GM19239 (cell line): Measurements from ENCODE around the gene ACTN2.
A peak's percentile ranks its signal among the peaks of the same experiment; 100 is the strongest.

Experiments used
- DNase-seq: peaks from one replicate; pipeline ENCODE4 v3.0.0; 2011; ENCODE audit warnings: low spot score; ENCODE audit not compliant: insufficient read length
- FAIRE-seq: peaks from 2 replicates; lab custom pipeline; 2011; peaks lifted over from hg19 to GRCh38; lab: Jason Lieb, UNC

ACTN2 gene

DNA sequence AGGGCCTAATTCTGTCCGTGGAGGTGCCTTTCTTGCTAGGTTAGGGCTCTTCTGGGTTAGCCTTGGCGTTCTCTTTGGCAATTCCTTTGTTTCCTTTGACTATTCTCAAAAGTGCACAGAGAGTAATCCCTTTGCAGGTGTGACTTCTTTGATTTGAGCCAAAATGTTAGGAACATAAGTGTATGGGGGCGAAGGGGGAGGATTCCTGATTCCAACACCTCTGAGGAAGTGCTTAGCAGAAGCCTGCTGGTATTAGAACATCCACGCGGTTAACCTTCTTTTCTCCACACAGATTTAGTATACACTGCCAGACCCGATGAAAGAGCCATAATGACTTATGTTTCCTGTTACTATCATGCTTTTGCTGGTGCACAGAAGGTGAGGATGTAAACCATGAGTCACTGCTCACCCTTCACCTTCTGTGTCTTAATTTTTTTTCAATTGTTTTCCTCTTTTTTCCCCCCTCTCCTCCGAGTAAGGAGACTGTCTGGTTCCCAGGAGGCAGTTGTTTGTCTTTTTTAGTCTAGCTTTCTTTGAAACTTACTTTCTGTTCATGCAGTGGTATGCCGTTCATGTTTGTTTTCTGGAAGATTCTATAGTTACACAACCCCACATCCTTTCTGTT is 48.0 kb downstream of the ACTN2 start:
- no peak for FAIRE-seq

DNA sequence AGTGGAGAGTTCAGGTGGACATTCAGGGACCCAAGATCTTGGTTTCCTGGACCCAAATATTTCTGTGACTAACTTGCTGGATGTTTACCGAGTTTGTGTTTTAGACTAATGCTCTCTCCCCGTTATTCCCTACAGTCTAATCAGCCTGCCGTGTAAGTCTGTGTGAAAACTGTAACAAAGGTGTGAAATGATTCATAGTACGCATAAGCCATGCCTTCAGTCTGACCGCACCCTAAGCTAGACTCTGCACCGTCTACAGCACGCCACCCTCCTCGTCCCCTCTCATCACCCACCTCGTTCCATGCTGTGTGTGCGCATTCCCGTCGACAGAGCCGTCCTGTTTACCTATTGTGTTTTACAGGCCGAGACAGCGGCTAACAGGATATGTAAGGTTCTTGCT is 50.5 kb downstream of the ACTN2 start:
- FAIRE-seq (no peak), DNase-seq (no peak)

More for the DNA sequence above, 48.0 kb downstream of the ACTN2 start:
- DNase-seq, result no peak

DNA sequence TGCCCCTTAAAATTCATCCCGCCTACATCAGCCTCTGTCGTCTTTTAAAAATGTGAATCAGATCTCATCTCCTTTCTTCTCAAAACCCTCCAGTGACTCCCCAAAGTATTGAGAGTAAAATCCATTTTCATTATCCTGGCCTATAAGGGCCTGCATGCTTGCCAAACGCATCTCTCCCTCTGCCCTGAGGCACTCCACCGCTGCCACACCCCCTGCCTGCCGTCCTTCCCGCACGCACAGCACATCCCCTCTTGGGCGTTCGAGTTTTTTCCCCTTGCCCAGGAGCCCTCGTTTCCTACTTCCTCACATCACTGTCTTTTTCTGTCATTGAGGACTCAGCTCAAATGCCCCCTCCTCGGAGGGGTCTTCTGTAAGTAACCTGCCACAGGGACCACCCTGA is 55.5 kb downstream of the ACTN2 start:
- DNase-seq (no peak), FAIRE-seq (no peak)

DNA sequence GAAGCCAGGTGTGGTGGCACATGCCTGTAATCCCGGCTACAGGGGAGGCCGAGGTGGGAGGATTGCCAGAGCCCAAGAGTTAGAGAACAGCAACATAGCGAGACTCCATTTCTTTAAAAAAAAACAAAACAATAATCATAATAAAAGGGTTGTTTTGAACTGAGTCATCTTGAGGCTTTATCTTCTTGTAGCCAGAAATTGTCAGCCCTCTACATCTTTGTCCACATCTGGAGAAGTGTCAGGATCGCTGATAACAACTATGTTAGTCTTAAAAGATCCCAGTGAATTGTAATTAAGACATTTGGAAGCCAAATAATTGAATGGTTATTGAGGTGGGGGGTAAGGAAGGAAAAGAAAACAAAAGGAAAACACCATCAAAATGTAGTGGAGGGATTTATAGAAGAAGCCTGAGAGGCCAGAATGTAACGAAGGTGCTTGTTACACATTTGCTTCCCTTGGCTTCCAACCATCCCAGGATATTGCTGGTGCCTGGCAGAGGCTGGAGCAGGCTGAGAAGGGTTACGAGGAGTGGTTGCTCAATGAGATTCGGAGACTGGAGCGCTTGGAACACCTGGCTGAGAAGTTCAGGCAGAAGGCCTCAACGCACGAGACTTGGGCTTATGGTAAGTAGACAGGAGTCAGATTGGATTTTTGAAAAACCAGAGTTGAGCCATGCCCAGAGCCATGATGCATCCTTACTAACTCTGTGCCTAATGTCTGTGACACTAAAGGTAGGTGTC is 56.3 kb downstream of the ACTN2 start:
- FAIRE-seq (no peak), DNase-seq (no peak)

DNA sequence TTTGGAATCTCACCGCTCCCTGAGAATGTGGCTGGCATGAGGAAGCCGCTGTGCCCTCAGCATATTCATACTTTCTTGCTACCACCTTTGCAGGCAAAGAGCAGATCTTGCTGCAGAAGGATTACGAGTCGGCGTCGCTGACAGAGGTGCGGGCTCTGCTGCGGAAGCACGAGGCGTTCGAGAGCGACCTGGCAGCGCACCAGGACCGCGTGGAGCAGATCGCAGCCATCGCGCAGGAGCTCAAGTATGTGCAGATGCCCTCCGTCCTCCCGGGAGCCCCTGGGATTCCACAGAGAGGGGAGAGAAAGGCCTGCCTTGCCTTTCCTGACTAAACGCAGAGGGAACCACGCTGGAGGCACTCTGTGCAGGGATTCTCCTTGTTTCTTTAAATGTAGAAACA is 58.2 kb downstream of the ACTN2 start:
- FAIRE-seq (no peak), DNase-seq (no peak)

DNA sequence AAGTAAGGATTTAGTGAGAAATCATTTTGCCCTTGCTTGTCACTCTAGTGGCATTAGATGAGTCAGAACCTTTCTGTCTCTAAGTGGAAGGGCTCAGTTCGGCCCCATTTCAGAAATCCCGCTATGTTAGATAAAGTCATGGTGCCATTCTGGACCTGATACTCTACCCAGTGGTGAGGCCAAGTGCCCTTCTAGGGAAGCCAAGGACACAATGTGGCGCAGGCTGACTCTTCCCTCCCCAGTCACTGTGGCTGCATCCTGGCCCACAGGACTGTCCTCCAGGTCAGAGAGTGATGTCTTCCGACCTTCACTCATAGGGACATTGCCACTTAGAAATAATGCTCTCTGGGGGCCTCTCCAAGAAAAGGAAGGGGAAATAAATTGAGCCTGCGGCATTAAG is 60.5 kb downstream of the ACTN2 start:
- FAIRE-seq (no peak), DNase-seq (no peak)

DNA sequence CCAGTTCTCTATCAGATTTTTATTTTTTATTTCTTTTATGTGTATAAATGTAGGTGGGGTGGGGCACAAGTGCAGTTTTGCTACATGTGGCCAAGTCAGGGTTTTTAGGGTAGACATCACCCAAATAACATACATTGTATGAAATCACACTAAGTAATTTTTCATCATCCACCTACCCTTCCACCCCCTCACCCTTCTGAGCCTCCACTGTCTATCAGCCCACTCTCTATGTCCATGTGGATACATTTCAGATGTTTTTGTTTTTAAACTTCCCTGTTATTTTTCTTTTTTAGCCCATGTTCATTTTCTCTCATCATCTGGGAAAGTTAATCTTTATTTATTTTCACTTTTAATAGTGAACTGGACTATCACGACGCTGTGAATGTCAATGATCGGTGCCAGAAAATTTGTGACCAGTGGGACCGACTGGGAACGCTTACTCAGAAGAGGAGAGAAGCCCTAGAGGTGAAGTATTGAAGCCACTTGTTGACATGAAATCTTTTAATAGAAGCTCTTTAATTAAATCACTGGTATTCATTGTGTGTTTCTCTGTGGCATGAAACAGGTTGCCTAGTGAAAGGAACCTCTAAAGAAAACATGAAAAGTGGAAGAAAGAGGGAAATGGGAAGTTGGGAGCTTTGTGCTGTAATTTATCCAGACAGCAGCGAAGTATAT is 61.1 kb downstream of the ACTN2 start:
- FAIRE-seq (no peak), DNase-seq (no peak)

DNA sequence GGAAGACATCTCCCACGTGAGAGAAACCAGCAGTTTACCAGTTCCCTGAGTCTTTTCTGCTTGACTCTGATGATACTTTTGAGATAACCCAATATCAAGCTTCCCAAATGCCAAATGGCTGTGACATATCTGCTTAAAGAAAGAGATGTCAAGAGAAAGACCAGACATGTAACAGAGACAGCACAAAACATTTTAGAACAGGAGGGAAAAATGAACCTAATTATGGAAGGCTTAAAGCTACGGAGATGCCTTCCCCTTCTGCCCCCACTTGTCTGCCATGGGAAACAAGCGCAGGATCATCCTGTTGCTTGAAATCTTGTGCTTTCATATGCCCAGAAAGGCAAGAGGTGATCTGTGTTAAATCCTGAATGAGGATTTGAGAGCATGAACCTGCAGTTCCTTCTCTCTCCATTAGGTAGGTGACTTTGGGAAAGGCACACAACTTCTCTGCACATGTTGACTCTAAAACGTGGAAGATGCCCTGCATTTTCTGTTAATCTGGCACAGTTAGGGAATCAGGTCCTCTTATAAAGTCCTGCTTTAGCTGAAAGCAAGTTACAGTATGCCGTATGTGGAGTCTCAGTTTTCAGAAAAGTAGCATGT is 62.1 kb downstream of the ACTN2 start:
- no peak for FAIRE-seq
- no peak for DNase-seq

DNA sequence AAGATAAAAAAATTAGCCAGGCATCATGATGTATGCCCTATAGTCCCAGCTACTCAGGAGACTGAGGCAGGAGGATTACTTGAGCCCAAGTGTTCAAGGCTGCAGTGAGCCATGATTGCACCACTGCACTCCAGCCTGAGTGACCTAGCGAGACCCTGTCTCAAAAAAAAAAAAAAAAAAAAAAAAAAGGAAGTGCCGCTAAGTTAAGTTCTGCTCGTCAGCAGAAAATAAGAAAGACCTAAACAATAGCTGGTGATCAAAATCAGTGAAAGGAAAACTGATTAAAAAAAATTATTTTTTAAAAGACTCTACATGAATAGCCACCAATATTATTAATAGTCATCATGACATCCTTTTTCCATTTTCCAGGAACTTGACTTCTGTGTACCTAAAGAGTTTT is 64.6 kb downstream of the ACTN2 start:
- no peak for DNase-seq
- FAIRE-seq, result no peak

DNA sequence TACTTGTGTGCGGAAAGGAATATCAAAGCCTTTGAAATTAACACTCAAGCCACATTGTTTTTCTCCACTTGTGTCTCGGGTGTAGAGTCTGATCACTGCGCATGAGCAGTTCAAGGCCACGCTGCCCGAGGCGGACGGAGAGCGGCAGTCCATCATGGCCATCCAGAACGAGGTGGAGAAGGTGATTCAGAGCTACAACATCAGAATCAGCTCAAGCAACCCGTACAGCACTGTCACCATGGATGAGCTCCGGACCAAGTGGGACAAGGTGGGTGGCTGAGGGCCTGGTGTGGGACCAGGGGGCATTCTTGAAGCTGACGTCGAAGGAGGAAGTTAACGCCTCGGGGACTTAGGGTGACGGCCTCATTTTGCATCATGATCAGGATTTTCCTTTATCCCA is 65.1 kb downstream of the ACTN2 start:
- no peak for DNase-seq
- FAIRE-seq, result no peak

DNA sequence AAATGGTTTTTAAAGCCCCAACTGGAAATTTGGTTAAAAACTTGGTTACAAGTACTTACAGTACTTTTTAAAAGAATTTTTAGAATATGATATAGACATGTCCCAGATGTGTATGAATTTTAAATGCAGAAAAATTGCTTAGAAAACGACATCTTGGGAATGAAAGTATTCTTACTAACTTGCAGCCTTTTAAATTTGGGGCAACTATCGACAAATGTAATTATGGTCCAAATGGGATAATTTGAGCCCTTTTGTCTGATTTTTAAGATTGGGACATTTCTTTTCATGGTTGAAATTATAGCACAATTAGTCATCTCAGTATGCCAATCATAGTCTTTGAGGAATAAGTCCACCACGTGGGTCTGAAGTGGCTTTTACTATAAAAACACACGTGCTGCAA is 65.6 kb downstream of the ACTN2 start:
- DNase-seq (no peak), FAIRE-seq (no peak)

DNA sequence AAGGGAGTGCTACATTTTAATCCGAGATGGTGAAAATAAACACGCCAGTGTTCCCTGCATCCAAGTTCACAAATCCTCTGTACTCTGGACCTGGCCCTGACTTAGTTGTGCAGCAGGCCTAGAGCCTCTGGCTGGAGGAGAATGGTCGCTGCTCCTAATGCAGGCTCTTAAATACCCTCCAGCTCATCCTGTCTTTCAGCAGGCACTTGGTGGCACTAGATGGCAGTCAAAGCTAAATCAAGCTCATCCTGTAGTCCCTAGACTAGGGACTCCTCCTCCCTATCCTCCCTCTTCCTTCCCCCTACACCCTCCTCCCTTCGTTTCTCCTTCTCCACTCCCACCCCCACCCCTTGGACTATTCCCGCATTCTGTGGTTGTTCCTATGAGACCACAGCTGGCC is 67.2 kb downstream of the ACTN2 start:
- DNase-seq (no peak), FAIRE-seq (no peak)

DNA sequence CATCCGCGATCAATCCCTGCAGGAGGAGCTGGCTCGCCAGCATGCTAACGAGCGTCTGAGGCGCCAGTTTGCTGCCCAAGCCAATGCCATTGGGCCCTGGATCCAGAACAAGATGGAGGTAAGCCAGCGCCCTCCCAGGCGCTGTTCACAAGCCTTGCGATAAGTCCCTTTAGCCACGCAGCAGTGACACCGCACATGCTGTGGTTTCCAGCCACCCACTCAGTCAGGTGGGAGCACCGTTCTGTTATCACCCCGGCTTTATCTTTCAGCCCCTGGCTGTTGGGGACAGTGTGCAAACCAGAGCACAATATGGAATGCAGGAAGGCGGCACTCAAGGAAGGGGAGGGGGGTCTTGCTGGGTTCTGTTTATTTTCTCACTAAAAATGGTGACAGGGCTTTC is 67.7 kb downstream of the ACTN2 start:
- DNase-seq, result no peak
- no peak for FAIRE-seq

DNA sequence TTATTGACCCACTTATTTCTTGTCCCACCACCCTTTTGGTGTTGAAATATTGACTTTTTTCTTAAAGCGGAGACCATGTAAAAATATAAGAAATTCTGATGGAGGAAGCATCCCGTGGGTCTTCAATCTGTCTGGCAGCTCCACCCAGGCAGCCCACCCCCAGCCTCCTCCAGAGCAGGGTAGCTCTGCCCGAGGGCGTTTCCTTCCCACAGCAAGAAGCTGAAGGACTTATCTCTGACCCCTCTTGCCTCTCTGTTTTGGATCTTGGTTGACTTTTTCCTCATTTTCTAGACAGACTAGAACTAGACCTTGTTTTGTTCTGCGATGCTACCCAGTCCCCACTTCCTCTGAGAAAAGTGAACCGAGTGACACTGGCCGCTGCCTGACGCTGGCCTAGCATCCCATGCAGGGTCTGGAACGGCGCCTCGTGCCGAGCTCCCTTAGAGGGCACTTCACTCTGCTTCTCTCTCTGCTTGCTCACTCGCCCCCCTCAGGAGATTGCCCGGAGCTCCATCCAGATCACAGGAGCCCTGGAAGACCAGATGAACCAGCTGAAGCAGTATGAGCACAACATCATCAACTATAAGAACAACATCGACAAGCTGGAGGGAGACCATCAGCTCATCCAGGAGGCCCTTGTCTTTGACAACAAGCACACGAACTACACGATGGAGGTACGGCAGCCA is 68.4 kb downstream of the ACTN2 start:
- FAIRE-seq (no peak), DNase-seq (no peak)

DNA sequence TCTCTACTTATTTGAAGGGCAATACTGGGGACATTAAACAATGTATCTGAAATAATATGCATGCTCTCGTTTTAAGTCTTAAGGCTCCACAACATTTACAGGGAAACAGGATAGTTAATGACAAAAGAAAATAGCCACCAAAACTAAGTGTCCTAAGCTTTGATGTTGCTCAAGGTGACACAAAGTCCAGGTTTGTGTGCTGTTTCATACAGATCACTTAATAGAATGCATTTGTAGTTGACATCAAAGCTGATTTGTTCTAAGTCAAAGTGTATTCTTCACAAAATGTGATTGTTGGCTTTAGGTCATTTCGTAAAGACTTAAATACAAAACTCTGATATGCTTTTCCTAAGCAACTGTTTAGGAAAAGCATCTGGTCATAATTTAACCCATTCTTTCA is 71.3 kb downstream of the ACTN2 start:
- FAIRE-seq, result no peak
- no peak for DNase-seq

DNA sequence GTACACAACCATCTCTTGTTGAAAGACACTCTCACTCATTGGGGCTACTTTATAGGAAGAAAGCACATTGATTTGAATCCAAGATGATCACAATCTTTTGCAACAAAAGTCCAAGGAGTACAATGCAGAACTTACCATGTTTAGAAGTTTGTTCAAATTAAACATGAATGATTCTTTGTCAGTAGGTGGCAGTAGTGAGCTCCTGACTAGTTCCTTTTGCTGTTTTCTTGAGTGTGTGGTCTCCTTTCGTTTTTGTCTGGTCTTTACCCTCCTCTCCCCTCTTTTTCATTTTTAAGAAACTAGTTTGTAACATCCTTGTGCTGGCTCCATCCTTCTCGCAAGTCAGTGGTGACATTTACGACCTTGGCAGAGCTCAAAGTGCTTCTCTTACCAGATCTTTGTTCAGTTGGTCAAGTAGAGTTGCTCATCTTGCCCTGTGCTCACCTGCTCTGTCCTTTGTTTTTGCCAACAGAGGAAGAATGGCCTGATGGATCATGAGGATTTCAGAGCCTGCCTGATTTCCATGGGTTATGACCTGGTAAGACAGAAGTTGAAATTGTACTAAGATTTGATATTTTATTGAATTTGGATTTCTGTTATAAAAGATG is 73.1 kb downstream of the ACTN2 start:
- FAIRE-seq, result peak; percentile 77
- peak; percentile 26 for DNase-seq

DNA sequence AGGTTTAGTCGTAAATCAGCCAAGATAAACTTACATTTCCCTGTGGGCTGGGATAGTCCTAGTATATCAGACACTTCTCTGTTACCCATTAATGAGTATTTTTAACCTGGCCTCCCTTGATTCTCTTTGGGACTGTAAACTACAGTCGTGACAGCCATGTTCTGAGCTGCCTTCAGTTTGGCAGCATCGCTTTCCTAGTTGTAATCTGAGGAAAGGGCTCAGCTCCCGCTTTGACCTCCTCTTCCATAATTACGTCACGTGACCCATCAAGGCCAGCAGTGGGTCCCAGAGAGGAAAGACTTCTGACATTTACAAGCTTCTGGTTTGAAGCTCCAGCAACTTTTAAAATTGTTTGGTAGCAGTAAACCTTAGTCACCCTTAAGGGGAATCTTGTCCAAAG is 74.2 kb downstream of the ACTN2 start:
- FAIRE-seq, result no peak
- no peak for DNase-seq

DNA sequence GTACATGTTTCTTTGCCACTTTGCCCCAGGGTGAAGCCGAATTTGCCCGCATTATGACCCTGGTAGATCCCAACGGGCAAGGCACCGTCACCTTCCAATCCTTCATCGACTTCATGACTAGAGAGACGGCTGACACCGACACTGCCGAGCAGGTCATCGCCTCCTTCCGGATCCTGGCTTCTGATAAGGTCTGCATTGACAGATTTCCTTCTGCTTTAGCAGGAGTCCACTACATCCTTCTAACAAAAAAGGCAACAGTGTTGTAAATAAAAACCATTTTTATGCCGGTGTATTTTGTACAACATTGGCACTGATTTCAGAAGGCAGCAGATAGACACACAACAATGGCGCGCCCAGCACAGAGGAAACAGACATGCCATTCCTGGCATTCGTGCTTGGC is 74.7 kb downstream of the ACTN2 start:
- FAIRE-seq (no peak), DNase-seq (no peak)

DNA sequence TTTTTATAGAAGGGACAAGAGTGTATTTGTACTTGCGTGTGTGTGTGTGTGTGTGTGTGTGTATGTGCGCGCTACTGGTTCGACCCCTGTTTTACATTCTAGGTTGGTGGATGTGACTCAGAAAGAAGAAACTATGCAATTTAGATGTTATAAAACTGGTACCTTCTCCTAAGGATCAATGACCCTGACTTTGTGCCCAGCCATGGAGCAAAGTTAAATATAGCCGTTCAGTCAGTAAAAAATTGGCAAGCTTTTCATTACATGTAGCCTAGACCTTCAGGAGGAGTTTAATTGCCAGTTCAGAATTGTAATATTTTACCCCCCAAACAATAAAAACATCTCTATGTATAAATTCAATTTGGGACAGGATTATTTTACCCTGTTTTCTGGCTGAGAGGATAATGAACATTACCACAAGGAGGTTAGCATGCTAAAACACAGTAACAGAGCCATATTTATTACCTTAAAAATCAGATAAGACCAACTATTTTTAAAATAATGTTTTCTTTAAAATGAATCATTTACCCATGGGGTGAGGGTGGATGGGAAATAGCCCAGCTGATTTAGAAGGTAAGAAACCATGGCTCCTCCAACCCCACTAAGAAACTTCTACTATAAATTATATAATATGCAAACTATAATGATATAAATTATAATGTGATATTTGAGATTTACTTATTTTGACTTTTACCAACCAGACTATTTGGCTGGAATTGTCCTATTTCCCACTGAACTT is 75.3 kb downstream of the ACTN2 start:
- DNase-seq, result no peak
- no peak for FAIRE-seq

DNA sequence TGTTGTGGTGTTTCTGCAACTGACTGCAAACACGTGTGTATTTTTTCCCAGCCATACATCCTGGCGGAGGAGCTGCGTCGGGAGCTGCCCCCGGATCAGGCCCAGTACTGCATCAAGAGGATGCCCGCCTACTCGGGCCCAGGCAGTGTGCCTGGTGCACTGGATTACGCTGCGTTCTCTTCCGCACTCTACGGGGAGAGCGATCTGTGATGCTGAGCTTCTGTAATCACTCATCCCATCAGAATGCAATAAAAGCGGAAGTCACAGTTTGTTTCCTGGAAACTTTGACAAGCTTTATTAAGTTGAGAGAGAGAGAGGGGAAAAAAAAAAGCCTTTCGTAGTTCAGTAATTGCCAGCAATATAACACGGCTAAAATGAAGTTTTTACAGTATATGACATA is 76.1 kb downstream of the ACTN2 start:
- no peak for FAIRE-seq
- DNase-seq, result no peak
